UCSD-AML1 (cell line): Measurements from ENCODE around the gene LMF2.

Source experiments
- DNase-seq: peaks from one replicate; lab custom pipeline; 2025; ENCODE audit not compliant: unreplicated experiment; lab: John Stamatoyannopoulos, UW

Gene LMF2

DNA sequence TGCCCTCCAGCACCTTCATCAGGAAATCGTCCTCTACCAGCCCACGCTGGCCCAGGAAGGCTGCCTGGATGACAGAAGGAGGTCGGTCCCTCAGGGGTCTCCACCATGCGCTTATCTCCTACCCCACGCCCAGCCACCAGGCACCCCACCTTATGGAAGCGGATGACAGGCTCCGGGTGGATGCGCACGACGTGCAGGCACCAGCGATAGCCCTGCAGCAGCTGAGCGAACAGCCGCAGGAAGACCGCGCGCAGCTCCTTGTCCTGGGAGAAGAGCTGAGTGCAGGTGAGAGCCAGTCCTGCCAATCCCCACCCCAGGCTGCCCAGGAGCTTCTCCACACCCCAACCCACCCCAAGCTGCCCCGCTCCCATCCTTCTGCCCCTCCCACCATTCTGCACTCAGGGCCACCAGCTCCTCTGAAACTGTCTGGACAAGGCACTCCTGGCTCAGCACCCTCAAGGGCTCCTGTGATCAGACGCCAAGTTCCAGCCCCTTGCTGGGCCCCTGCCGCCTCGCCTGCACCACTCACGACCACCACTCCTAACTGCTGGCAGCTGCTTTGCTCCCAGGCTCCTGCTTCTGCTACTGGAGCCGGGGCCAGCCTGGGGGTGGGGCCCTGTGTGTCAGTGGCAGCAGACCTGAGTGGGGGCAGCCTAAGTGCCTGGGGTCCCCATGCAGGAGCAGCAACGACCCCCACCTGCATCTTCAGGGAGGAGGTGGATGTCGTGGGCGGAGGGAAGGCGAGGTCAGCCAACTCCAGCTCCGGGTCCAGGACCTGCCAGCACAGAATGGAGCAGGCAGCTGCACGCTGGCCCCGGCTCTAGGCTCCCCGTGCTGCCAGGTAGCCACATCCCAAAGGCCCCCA, 42.2 kb downstream of the LMF2 start:
- DNase-seq: no peak

DNA sequence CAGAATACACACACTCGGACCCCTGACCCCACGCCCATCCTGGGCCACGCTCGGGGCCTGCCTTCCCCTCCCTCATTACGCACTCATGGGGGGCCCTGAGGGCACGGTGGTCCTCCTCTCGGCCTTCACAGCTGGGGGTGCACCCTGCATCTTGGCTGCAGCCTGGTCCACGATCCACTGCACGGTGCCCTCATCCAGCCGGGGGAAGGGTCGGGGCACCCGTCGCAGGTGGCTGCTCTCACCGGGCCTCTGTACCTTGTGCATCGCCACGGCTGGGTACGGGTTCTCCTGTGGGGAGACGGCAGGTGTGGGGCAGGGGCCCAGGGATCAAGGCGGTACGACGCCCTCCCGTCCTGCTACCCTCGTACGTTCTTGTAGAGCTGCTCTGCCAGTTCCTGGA, 43.1 kb downstream of the LMF2 start:
- no peak for DNase-seq

- DNase-seq: no peak
Observed at GRCh38 chr22:50463188-50463900, 44.2 kb downstream of the LMF2 start.

DNA sequence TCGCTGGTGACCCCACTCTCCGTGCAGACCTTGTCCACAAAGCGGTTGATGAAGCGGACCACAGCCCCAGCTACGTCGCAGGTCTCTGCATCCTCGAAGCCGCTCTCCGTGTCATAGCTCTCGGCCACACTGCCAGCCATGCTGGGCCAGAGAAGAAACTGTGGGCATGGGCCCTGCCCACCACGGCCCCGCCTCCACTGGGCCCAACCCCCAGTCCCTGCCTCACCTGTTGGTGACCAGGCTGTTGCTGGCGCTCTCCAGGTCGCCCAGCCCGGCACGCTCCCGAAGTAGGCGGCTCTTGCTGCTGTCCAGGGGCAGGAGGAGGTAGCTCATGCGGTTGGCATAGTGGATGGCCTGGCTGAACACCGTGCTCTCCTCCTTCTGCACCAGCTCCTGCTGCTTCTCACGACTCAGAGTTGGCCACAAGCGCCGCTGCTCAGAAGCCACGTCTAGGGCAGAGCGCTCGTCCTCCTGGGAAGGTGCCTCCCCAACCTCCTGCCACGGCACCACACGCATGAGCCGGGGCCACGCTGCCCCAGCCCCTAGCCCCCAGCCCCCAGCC, 45.4 kb downstream of the LMF2 start:
- no peak for DNase-seq

DNA sequence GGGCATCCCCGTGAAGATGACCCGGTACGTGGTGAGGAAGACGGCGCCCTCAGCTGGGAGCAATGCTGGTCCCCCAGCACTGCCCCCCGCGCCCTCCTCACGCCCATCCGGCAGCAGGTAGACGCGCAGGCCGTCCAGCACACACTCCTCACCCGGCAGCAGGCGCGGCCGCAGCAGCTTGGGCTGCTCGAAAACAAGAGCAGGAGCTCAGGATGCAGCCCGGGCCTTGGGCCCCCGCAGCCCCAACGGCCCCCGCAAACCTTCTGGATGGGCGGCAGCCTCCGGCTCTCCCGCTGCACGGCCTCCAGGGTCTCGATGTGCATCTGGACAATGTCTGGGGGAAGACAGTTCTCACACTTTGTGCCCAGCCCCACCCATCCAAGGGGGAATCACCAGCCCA, 46.0 kb downstream of the LMF2 start:
- no peak for DNase-seq

DNA sequence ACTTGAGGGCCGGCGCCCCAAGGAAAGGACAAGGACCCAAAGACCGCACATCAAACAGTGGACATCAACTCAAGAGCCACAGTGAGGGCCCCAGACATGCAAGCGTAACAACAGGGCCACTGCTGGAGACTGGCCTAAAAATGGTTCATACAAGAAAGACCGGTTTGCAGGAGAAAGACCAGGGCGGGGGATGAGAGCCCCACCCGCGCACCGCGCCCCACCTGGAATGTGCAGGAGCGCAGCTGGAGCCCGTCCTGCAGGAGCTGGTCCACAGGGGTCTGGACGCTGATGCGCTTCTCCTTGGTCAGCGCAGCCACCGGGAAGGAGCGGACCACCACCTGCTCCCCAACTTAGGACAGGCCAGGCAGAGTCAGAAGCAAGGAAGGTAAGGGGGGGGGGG, 46.6 kb downstream of the LMF2 start:
- DNase-seq: no peak

- no peak for DNase-seq
Observed at GRCh38 chr22:50459496-50460140, 47.9 kb downstream of the LMF2 start.

GRCh38 chr22:50459016-50459415, 48.5 kb downstream of the LMF2 start:
- DNase-seq: no peak

DNA sequence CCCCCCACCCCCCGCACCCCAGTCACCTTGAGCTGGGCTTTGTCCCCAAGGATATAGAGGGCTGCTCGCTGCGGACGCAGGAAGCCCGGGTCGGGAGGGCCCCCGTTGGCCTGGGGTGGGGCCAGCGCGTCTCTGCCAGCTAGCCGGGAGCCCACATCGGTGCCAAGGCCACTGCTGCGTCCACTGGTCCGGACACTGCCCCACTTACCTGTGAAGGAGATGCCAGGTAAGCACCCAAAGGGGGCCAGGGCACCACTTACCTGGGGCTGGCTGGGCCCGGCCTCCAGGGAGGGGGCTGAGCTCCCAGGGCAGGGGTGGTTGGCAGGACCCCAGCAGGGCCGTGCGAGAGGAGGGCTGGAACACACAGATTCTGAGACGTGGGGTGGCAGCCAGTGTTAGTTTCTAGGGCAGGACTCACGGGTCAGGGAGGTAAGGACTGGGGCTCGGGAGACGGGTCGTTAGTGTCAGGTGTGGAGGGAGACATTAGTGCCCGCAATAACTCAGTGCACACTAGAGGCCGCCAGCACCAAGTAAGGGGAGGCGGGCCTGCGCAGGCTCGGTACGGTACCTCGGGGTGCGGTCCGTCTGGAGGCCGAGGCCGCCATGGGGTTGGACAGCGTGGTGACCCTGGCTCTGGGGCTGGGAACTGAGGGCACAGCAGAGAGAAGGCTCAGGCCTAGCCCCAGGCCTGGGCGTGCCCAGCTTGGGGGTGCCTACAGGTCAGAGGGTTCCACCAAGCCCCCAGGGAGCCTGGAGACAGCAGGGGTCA, 50.9 kb downstream of the LMF2 start:
- no peak for DNase-seq

DNA sequence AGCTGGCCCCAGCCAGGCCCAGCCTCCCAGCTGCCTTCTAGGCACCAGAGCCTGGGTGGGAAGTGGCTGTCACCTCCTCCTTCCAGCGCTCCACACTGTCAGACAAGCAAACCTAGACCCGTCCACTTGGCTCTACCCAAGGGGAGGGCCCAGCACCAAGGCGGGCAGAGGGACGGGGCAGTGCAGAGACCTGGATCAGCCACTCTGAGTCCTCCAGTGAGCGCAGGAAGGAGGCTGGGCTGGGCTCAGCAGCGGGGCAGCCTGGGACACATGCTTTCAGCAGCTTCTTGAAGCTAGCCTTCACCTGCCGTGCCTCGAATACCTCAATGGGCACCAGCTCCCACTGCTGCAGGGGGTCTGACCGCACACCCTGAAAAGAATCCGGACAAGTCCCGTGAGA, 51.5 kb downstream of the LMF2 start:
- no peak for DNase-seq

- no peak for DNase-seq
Observed at GRCh38 chr22:50455201-50455600, 52.3 kb downstream of the LMF2 start.

GRCh38 chr22:50454556-50455075, 52.9 kb downstream of the LMF2 start:
- DNase-seq: no peak
